COLO668 (cell line): ENCODE results near the gene CNGB1.
"Not testable (repeated sequence)": the region's sequence is repeated elsewhere in the genome, so short reads cannot be mapped to it uniquely, and the experiment has no call there.

Source experiments
- DNase-seq: peaks from one replicate; lab custom pipeline; 2025; ENCODE audit not compliant: unreplicated experiment; lab: John Stamatoyannopoulos, UW

Gene CNGB1

DNA sequence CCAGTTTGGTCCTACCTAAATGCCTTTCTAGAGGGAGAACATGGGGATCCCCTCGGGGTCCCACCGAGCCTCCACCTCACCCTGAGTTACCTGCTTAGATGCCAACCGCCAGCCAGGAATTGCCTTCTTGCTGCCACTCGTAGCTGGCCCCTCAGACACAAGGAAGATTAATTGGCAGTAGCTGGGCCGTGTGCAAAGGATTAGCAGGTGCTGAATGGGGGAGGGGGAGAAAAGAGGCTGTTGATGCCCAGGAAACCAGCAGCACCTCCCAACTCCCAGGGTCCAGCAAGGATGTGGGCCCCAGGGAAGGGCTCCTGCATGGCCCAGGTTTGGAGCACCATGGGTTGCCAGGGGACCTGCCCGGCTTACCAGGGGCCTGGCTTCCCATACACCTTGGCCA lies at the start of gene CNGB1:
Gene CNGB1, minus strand, starts transcription at position 159 of the 400 bp plus-strand sequence. CDS start 3,842 bp downstream, outside the sequence.
- peak; percentile 32 for DNase-seq

DNA sequence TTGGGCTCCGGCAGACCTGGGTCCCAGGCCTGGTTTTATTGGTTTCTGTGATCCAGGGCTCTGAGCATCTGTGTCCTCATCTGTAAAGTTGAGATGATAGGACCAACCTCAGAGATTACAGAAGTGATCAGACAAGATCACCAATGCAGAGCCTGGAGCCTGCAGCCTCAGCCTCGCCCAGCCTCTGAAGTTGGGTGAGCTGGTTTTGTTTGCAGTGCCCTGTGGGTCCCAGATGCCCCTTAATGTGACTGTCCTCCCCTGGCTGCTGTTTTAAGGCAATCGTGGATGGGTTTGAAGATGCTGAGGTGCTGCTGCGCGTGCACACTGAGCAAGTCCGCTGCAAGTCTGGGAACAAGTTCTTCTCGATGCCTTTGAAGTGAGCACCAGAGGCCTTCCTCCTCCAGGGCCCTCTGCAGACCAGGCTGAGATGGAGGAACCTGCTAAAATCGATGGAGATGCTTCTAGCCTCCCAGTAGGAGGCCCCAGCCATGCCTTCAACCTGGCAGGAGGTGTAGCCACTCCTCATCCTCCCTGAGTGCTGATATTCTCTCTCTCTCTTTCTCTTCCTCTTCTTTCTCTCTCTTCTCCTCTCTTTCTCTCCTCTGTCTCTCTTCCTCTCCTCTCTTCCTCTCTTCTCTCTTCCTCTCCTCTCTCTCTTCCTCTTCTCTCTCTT lies 49.1 kb upstream of the CNGB1 start:
- no peak for DNase-seq

DNA sequence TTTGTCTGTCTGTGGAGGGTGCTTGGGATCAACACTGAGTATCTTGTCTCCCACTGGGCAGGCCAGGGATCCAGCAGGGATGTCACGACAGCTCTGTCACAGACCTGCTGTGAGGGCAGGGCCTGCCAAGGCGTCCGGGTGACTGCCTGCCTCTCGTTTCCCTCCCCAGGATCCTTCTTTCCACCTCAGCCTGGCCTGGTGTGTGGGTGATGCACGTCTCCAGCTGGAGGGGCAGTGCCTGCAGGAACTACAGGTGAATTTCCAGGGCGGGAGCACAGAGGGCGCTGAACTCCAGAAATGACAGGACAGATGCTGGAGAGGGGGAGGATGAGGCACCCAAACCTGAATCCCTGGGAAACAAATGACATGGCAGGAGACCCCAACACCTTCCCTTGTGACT lies 47.9 kb upstream of the CNGB1 start:
- DNase-seq, result no peak

DNA sequence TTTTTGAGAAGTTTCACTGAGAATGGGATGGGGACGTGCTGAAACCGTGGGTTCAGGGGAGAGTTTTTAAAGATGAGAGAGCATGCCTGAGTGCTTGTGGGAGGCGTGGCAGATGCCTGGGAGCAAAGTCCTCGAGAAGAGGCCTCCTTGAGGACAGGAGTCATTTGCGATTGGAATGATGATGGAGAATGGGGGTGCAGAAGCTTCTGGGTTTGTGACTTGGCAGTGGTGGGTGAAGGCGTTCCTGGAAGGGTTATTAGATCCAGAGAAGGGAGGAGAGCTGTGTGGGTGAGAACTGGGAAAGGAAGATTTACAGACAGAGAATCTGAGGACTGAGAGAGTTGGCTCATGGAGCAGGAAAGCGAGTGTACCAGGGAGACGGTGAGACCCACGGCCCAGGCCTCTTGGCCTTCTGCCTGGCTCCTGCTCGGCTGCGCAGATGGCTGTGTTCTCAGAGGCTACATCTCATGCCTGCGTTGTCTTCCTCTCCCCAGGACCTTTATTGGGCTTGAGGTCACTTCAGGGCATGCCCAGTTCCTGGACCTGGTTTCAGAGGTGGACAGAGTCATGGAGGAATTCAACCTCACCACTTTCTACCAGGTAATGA lies 46.0 kb upstream of the CNGB1 start:
- DNase-seq, result no peak

DNA sequence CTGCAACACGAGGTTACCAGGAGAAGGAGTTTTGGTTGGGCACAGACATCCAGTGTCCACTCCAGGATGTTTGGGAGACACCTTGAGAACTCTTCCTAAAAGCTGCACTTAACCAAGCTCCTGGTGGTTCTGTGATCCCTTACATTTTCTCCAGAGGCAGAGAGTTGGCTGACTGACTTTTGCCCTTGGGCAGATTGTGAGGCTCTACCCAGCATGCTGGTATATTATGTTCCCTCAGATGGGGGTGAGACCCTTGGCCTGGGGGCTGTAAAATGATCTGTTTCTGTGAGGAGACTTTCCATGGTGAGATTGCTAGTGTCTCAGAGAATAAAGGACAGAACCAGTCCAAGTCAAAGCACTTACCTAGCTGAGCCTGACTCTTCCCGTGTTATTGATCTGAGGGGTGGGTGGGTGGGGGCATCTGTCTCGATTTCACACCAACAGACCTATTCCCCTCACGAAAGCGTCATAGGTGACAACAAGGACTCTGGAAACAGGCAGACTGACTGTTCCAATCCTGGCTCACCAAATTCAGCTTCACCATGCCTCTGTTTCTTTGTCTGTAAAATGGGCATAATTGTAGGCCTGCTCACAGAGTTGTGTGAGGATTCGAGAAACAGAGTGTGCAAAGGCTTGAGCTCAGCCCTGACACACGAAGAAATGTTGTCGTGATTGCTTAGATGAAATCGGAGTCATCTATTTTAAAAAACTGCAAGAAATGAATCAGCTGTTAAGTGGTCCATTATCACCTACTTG lies 42.5 kb upstream of the CNGB1 start:
- no peak for DNase-seq

DNA sequence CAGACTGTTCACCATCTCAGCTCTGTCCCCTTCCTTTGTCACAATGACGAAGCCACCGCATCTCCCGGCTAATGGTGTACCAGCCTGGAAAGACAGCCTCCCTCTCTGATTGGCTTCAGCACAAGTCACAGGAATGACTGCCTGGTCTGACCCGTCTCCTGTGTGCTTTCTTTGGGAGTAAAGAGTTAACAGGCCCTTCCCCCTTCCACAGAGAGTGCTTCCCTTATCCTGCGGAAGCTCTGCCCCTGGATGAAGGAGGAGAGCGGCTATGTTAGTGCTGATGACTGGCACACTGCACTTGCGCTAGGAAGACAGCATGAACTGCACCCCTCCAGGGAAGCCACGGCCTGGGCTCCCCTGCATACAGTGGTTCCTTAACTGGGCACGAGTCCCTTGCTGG lies 41.6 kb upstream of the CNGB1 start:
- DNase-seq, result no peak

DNA sequence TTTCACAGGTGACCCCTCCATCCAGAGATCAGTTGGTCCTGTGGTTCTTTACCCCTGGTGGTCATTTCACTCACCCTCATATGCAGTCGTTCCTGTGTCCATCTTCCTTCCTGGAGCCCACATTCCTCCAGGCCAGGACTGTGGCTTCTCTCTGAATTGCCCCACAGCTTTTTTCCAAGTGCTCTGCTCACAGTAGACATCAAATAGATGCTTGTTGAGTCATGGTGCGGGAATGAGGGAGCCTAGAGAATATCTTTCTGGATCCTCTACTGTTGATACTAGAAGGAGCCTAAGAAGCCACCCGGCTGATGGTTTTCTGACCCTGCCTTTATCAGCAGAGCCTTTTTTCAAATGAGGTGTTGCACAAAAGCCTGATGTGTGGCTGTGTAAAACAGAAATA lies 40.7 kb upstream of the CNGB1 start:
- no peak for DNase-seq

DNA sequence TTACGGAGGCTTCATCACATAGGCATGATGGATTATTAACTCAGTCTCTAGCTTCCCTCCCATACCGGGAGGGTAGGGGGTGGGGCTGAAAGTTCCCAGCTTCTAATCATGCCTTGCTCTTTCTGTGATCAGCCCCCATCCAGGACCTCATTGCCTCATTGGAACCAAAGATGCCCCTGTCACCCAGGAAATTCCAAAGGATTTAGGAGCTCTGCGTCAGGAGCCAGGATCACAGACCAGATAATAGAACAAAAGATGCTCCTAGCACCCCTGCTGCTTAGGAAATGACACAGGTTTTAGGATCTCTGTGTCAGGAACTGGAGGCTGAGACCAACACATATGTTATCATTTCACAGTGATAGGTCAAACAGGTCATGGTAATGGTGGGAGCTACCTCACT lies 40.0 kb upstream of the CNGB1 start:
- DNase-seq, result no peak

DNA sequence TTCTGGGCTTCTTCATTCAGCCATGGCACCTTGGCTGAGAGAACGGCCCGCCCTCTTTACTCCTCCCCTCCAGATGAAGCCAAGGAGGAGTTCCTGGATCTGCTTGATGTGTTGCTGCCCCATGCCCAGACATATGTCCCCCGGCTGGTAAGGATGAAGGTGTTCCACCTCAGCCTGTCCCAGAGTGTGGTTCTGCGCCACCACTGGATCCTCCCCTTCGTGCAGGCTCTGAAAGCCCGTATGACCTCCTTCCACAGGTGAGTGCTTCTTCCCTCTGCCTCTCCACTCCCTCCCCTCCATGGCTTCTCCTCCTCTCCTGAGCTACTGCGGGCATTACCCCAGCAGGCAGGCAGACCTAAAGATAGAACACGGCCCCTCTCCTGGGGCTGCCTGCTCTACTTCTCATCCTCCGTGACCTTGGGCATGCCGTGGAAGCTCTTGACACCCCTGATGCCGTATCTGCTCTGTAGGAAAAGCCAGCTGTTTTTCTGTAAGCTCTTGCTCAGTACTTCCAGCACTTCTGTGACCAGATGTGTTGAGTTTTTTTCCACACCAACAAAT lies 39.0 kb upstream of the CNGB1 start:
- no peak for DNase-seq

DNA sequence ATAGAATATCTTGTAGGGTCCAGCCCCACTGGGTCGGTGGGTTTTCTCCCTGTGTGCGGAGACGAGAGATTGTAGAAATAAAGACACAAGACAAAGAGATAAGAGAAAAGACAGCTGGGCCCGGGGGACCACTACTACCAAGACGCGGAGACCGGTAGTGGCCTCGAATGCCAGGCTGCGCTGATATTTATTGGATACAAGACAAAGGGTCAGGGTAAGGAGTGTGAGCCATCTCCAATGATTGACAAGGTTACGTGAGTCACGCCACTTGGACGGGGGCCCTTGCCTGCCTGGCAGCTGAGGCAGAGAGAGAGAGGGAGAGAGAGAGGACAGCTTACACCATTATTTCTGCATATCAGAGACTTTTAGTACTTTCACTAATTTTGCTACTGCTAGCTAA lies 33.8 kb upstream of the CNGB1 start:
- DNase-seq, result not testable (repeated sequence)

DNA sequence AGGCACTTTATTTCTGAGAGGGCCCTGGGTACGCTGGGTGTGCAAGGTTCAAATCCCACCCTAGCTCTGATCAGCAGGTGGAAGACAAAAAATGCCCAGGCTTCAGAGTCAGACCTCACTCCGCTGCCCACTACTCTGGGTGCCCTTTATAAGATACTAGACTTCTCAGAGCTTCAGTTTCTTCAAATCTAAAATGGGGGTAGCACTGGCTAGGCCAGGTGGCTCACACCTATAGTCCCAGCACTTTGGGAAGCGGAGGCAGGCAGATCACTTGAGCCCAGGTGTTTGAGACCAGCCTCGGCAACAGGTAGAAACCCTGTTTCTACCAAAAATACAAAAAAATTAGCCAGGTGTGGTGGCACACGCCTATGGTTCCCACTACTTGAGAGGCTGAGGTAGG lies 32.0 kb upstream of the CNGB1 start:
- DNase-seq, result no peak

DNA sequence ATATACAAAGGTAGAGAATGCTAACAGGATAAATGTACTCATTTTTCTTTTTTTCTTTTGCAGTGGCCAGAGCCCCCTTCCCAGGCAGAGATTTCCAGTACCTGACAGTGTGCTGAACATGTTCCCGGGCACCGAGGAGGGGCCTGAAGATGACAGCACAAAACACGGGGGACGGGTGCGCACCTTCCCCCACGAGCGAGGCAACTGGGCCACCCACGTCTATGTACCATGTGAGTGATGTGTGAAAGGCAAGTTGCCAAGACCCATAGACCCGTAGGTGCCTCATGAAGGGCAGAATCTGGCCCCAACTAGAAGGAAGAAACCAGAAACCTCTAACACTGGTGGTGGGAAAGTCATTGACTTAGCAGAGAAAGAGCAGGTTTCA lies 31.5 kb upstream of the CNGB1 start:
- DNase-seq, result no peak

DNA sequence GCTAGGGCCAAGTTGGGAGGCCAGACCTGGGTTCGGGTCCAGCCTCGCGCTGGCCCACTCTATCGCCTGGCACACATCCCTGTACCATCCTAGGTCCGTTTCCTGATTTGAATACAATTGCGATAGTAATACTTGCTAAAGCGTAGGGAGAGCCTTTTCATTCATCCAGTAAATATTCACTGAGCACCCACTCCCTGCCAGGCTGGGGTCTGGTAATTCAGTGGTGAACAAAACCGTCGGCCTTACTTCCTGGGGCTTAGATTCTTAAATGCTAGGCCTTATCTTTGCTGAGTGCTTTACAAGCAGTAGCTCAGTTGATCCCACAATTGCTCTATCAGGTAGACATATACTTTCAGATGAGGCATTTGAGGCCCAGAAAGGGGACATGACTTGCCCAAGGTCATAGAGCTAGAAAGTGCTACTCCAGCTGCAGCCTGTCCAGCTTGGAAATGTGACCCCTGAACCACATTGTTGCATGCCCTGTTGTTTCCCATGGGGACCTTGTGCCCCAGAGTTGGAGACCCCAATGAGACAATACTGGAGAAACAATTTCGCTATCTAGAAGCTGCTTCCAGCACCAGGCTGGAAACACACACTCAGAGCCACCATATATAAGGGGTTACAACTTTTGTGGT lies 31.0 kb upstream of the CNGB1 start:
- no peak for DNase-seq

DNA sequence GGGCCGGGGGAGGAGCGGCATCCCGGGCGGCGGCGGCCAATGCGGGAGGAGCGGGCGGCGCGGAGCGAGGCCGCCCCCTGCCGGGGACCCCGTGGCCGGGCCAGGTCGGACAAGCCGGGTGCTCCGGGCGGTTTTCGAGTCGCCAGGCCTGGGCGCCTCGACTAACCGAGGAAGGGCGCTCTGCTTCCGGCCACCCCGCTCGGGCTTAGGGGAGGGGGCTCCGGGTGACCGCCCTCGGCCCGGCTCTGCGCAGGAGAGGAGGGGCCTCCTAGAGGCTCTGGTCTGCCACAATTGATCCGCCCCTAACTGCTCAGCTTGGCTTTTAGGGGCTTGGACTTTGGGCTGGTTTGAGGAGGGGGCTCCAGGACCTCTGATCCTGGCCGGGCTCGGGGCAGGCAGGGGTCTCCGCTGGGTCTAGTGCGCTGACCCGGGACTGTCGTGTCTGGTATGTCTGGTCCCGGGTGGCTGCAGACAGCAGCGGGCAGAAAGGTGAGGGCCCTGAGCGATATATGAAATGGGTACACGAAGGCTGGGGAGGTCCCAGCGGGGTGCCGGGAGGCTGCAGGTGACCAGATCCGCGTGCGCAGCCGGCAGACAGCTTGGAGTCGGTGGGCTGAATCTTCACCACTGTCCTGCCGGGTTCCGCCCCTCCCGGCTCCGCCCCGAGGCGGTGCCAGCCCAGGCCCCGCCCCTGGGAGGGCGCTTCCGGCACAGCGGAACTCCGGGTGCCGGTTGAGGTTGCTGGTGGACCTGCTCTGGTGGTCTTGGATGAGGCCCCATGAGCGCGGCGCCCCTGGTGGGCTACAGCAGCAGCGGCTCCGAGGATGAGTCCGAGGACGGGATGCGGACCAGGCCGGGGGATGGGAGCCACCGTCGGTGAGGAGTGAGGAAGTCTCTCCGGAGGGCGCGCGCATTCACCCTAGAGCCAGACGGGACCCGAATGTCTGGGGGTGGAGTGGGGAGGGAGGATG lies 30.1 kb upstream of the CNGB1 start, which contains the start of gene USB1:
Gene USB1, plus strand, starts transcription at position 702 of the 971 bp plus-strand sequence. Its CDS starts 77 bp downstream, at position 779.
- peak; percentile 89 for DNase-seq

DNA sequence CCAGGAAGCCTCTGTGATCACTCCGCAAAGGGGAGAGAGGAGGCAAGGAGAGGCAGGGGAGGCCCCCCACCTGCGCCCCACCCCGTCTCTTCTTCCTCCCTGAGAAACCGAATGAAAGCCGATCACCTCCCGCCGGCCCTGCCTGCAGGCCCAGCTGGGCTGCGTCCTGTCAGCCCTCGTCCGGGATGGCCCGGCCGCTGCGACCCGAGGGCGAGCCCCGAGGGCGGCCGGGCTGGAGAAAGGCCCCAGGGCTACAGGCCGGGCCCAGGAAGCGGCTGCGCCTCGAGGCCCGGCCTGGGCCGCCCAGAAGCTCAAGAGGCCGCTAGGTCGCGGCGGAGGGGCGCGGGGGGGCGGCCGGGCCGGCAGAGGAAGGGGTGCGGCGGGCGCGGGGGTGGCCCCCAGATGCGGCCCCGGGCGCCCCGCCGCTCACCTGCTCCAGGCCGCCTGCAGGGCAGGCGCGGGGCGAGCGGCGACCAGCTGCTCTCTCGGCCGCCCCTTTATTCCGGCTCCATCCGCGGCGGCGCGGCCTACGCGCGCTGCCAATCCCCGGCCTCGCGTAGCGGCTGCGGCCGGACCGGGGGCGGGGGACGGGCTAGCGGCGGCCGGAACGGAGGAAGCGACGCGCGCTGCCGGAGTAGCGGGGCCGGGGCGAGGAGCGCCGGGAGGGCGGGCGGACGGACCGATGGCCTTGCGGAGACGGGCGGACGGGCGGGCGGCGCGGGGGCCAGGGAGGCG lies 29.2 kb upstream of the CNGB1 start, which contains the start of gene ZNF319:
Gene ZNF319, minus strand, starts transcription at position 702 of the 735 bp plus-strand sequence. CDS start 2,407 bp downstream, outside the sequence.
- peak; percentile 60 for DNase-seq

DNA sequence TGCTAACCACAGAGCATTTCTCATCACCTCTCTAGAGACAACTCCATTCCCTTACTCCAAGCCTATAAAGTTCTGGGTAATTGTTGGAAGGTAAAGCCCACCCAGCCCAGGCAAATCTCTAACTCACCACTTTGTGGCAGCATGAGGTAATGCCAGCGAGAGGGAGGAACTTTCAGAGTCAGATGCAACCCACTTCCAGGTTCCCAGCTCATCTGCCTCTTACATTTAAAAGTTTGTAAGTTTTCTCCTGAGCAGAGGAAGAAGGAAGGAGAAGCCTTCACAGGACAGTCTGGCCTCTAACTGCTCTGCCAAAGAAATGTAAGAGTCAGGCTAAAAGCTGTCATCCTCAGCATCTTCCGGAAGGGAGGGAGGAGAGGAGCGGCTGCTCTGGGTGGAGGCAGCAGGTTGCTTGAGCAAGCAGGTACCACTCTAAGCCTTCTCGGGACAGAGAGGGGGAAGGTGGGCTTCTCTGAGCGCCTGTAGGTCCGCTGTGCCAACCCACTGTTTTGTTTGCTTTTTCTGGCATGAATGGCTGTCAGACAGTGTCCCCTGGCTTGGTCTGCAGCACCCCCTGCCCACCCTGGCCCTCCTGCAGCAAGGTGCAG lies 28.5 kb upstream of the CNGB1 start:
- no peak for DNase-seq

DNA sequence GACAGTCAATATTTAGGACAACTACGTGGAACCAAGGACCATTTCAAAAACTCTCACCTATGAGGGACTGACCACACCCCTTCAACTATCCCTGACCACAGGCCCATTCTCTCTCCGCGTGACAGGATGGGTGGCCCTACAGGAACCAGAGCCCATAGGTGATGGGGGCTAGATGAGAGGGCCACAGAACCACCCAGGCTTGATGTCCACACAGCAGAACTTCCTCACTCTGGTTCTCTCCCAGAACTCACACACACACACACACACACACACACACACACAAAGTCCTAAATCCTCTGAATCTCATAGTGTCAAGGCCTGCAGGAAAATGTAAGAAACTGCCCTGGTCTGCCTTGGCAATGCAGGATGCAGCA lies 28.1 kb upstream of the CNGB1 start:
- DNase-seq, result no peak

DNA sequence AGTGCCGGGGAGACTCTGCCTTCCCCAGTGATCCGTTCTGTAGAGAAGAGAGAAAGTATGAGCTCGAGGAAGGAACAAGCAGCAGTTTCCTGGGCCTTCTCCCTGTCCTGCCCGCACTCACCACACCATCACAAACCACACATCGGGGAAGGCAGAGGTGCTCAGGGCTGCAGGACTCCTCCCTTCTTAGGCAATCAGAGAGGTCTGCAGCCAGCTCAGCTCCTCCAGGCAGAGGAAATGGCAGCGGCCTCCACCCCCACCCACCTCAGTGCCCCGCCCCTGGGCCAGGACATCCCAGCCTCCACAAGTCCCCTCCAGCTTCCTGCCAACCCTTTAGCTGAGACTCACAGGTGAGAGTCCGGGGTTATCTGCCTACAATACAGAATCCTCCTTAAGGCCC lies 27.6 kb upstream of the CNGB1 start:
- DNase-seq, result no peak
